Stimulated activated CD8-positive, alpha-beta memory T cell treated with anti-CD3 and anti-CD28 coated beads, Interleukin-2, amount 100 ng/mL, for 48 hours (primary cell): Measurements from ENCODE around the gene FAM222A.

Experiments
- DNase-seq, 2 donors: peaks; one replicate each; pipeline ENCODE4 v3.0.0-alpha.2; 2020; ENCODE audit warnings: low read depth in 2 of 2

Gene FAM222A

DNA sequence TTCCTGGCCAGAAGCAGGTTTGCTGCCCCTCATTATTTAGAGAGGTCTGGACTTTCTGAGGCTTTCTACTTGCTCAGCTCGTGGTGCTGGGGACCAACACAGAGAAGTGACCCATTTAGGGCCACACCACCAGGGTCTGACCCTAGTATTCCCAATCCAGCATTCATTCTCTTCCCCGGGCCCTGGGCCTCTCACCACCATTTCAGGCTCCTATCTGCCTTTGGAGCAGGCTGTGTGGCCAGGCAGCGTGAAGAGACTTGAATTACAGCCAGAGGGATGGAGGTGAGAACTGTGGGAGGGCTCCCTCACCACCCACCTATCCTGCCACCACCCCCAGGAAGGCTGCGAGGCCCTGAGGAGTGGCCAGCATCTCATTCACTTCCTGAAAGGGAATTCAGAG is 24.6 kb downstream of the FAM222A start:
- DNase-seq, result no peak

DNA sequence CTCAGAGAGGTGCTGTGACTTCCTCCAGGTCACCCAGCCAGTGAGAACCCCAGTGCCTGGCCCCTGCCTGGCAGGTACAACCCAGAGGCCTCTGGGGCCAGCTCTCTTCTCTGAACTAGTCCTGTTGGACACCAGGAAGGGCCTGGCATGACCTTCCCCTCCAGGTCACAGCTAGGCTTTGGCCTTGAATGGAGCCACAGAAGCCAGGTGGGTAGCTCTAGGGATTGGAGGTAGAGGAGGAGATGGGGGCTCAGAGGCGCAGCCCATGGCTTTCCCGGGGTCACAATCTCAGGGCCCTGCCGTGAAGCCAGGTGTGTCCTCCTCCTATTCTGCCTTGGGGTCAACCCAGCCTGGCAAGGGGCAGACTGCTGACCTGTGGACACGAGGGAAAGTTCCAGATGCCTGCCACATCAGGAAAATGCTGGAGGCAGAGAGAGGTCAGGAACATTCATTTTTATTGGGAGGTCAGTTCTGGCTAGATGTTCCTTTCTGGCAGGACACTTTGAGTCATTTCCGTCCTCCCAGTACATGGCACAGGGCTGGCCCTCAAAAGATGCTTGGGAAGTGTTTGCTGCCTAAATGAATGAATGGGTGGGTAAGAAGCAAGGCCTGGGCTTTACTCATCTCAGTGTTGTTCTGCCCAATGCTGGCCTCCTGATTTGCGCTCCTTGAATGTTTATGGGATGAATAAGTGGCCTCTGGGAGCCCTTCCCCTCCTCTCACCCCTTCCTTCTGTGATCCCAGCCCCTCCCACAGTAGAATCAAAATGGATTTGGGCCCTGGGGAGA is 25.4 kb downstream of the FAM222A start:
- DNase-seq, result no peak

DNA sequence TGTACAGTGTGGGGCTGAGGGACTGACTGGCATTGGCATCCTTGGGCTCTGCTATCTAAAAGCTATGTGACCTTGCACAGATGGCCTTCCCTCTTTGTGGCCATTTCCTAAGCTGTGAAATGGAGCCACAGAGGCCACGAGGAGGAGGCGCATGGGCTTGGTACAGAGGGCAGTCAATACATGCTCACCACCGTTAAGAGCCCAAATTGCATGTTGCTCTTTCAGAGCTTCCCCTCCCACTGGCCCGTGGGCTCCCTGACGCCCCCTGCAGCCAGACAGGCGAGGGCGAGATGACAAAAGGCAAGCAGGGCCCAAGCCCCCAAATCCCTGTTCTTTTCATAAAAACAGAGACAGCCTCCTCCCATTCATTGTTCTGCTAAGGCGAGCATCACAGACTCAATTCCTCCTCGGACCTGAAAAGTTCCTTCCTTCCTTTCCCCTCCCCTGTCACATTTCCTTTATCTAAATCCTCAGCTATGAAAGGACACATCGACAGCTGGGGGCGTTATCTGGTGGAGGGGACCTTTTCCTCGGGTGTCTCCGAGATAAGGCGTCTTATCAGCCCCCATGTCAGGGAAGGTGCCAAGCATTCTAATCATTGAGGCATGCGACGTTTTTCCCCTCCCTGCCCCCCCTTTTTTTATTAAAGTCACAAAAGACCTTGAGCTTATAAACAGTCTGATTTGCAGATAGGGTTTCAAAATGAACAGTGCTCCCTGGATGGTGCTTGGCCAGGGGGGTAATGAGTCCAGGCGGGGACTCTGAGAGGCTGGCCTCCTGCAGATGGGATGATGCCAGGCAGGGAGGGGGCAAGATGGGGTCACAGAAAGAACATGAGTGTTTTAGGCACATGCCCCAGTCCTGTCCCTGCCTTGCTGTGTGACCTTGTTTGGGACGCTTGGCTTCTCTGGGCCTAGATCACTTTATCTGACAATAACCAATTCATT is 26.4 kb downstream of the FAM222A start:
- DNase-seq, result no peak

DNA sequence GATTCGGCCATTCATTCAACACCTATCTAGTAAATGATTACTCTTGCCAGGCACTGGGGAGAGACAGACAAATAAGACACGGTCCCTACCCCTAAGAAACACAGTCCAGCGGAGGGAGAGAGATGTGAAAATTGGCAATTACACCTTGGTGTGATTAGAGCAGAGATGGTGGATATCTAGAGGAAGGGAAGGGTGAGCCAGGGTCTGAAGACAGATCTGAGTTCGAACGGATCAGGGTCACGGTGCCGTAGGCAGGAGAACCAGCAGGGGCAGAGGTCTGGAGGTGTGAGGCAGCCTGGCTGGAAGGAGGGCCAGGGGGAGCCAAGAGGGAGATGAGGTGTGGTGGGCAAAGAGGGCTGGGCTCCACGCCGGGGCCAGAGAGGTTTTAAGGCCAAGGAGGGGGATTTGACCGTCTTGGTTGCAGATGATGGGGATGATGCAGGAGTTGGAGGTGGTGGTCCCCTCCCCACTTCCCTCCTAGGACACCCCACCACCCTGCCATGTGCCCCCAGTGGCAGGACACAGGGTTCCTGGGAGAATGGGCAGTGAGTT is 27.1 kb downstream of the FAM222A start:
- DNase-seq, result no peak

DNA sequence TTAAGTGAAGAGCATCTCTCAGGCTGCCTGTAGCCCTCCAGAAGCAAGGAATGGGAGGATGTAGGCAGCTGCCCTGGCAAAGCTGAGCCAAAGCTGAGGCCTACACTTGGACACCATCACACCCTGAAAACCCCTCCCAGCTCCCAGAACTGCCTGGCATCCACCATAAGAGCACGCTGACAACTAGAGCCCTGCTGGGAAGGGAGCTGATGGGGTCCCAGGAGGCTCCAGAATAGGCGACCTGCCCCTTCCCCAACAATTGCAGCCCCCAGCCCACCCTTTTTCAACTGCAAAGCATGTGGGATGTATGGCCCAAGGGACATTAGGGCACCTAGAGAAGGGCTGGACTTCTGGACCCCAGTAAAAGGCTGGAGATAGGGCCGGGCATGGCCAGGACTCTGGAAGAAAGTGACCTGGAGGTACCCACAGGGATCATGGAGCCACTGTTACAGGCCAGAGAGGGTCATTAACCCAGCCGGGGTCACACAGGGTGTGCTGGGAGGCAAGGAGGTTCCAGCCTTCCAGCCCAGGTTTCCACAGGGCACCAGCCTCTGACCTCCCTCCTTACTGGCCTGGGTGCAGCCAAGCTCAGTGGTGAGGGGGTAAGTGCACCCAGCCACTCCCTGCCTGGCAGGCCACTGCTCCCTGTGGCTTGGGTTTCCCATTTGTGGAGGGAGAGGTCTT is 27.8 kb downstream of the FAM222A start:
- no peak for DNase-seq

DNA sequence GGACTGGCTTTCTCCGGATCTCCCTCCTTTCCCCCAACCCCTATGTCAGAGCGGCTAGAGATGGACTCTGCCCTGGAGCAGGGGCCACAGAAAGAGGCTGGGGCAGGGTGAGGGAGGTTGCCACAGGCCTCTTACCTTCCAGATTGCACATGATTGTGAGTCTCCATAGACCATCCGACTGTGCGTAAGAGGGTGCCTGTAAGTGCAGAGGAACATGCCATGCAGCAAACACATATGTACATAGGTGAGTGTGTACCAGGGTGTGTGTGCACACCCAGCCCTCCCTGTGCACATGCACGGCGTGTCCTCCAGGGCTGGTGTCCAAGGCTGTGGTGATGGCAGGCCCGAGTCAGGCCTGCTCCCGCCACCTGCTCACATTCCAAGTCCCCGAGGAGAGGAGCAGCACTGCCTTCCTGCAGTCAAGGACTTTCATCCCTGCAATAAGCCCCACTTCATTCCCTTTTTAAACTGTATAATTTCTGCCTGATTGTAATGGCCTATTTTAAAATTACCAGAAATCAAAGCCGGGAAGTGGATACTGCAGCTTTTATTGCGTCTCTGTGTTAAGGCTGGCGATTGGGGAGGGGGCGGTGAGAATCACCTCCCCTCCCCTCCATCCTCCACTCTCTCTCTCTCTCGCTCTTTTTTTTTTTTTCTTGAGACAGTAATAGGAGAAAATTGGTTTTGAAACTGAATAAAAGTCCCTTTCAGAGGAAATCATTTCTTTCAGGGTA is 28.5 kb downstream of the FAM222A start:
- no peak for DNase-seq

DNA sequence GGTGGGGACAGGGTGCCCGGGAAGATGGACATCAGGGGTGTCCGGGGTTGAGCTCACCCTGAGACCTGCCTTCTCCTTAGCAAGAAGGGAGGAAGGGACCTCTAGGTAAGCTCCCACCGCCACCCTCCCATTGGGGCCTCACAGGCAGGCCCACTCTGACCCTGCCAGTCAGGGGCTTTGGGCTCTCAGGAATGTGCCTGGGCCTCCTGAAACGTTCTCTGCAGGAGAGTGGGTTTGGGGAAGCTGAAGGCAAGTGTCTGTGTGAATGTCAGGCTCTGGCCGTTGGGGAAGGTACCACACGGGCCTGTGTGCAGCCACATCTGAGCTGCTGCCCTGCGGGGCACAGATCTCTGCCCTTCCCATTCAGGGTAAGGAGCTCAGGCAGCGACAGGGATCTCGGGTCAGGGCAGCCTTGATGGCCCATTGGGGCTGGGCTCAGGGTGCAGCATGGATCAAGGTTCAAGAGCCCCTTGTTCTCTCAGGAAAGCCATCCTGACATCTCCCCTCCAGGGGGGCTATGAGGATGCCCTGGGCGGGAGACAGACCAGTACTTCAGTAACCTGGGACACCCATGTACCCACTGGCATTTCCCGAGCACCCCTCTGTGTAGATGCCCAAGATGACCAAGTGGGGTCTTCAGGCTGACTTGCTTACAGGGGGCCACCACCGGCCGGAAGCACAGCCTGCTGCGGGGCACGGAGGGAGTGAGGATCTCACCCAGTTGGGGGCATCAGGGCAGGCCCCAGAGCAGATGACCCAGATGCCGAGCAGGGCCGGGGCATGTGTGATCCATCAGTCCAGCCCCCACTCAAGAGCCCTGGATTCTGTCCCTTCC is 29.7 kb downstream of the FAM222A start:
- DNase-seq, result no peak

DNA sequence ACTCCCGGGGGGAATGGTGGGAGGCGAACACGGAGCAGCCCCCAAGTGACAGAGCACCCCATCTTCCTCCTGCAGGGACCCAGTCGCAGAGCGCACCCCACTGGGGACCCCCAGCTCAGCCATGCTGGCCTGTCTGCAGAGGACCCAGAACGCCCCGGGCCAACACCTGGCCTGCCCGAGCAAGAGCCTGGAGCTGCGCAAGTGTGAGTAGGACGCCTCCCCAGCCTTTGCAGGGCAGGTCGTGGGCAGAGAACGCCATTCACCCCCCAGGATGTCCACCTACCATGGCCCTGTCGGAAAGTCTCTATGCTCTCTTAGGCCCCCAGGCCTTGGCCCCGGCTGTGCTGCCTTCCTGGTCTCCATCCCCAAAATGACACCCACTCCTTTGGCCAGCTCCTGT is 30.4 kb downstream of the FAM222A start:
- DNase-seq, result no peak

DNA sequence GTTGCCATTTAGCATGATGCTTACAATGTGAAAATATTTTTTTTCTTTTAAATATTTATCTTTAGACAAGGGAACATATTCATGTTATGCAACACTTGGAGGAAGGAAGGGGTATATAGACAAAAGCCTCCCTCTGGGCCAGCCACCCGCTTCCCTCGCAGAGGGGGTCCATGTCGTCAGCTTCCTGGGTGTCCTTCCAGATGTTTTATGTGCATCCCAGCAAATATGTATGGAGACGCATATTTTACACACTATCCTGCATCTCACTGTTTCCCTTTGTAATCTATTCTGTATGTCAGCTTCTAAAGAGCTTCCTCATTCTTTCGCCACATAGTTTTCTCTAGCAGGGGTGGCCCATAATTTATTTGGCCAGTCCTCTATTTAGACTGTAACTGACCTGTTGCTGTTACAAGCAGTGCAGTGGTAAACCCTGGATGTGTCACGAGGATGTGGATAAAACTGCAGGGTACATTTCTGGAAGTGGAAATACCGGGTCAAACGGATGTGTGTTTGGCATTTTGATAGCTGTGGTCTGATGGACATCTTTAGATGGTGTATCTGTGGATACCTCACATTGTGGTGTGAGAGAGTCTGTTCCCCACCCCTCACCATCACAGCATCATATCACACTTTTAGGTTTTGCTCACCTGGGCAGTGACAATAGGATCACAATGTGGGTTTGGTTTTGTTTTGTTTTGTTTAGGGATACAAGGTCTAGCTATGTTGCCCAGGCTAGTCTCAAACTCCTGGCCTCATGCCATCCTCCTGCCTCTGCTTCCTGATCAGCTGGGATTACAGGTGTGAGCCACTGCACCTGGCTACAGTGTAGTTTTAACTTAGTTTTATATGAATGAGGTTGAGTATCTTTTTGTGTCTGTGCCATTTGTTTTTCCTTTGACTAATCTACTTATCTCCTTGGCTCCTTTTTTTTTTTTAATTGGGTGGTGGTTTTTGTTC is 31.6 kb downstream of the FAM222A start:
- DNase-seq, result no peak

DNA sequence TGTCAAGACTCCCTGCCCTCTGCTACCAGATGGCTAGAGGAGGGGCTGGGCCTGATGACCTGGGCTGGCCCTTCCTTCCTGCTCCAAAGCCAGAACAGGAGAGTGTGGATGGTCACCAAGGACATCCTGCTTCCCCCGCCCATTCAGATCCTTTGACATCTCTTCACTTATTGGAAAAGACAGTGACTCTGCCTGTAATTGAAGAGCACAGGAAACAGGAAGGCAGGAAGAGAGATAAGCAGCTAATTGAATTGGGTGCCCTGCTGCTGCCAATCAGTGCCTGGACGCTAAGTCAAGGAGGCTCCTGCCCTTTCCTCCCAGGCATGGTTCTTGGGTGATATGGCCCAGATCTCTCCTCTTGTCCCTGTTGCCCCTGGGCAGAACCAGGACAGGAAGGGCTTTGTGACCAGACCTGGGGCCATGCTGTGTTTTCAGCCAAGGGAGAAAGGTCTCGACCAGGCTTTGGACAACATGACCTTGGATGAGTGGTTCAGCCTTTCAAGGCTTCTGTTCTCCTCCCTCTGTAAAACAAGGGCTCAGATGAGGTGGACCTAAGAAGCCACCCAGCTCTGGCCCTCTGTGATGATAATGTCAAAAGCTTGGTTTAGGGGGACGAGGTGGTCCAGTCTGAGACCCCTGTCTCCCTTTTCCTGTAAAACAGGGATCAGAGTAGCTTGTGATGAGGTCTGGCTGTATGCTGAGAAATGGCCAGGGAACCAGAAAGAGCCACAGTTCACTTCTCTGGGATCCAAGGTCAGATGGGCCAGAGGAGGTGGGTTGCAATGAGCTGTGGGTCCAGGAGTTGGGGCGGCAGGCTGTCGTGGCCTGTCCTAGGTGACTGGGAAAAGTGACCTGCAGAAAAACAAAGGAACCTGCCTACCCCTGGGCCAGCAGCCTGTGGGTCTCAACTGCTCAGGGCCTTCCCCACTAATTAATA is 38.8 kb downstream of the FAM222A start:
- DNase-seq, result no peak

DNA sequence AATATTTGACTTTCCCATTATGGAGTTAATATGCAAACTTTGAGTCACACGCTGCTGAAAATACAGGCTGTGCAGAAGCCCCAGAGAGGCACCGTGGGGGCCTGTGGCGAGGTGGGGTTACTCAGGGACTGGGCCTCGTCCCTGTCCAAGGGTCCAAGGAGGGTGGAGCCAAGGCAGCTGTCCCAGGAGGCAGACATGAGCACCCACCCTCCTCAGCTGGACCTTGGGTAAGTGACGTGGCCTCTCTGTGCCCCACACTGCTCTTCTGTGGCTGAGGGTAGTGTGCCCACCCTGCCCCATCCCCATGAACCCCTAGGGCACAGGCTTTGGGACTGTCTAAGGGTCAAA is 39.4 kb downstream of the FAM222A start:
- DNase-seq, result no peak

DNA sequence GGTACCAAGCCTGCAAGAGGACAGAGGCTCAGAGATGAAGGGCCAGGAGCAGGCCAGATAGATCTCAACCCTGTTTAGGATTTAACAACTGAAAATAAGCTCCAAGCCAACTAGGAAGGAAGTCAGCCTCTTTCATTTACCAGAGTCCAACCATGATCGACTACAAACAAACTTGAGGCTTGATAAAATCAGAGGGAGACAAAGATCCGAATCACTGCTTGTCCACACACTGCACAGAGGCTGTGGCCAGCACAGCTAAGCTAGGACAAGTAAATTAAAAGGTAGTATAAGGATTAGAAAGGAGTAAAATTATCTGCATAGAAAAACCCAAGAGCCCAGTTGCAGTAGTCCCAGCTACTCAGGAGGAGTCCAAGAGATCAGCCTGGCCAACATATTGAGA is 40.3 kb downstream of the FAM222A start:
- DNase-seq, result no peak

DNA sequence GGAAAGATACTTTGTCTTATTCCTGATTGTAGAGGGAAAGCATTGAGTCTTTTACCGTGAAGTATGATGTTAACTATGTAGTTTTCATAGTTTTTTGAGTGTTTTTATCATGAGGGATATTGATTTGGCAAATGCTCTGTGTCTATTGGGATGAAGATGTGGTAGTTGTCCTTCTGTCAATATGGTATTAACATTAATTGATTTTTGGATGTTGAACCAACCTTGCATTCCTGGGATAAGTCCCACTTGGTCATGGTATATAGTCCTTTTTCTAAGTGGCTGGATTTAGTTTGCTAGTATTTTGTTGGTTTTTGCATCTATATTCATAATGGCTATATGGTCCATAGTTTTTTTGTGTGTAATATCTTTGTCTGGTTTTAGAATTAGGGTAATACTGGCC is 42.8 kb downstream of the FAM222A start:
- DNase-seq, result no peak

DNA sequence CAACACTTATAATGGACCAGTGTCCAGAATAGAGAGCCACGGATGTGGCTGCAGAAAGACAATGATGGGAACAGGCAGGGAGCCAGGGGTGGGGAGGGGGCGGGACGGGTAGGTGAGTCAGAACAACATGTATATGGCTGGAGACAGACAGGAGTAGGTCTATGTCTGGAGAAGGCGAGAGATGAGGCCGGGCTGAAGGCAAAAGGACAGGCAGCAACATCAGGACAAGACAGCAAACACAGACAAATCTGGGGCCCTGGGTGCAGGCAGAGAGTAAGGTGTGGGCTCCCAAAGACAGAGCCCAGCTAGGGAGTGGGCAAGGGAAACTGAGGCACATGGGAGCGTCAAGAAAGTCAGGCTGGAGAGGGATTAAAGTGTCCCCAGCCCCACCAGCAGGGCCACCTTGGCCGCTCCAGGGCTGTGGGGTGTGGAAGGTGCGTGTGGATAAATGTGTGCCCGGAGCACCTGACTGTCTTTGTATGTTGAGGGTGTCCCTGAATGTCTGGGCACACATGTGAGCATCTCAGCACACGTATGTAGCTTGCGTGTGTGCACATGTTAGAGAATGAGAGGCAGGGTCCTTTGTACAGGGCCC is 44.1 kb downstream of the FAM222A start:
- DNase-seq, result no peak

DNA sequence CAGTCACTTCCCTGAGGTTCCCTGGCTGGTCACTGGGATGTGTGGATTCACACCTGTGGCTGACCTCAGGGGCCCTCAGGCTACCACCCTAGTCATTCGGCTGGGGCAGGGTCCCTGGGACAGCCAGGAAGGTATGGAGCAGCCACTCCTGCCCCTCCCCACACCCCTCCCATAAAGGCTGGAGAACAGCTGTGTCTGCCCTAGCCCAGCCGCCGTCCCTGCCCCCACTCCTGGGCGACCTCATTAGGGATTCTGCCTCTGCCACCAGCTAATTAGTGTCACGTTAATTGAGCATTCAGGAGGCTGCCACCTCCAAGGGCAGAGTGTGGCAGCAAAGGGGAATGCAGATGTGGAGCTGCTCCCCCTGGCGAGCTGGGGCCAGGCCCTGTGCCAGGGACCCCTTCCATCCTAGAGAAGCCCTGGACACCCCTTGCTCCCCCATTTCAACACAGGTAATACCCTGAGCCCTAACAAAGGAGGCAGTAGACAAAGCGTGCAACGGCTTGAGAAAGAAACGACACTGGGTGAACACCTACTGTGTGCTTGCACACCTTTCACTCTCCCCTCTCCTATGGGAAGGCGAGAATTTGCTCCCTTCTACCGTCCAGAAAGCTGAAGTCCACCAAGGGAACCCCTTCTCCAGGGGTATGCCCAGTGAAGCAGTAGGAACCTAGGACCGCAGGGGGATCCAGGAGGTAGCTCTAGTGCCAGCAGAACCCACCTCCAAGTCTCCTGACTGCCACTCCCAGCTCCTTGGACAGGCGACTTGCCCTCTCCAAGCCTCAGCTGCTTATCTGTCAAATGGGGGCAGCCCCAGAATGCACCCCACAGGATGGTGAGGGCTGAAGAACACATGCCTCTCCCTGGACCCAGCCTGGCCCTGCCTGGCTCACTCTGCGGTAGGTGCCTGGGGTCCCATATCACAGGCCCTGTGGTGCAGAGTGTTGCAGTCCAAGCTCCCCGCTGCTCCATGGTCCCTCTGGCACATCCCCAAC is 45.1 kb downstream of the FAM222A start:
- no peak for DNase-seq

DNA sequence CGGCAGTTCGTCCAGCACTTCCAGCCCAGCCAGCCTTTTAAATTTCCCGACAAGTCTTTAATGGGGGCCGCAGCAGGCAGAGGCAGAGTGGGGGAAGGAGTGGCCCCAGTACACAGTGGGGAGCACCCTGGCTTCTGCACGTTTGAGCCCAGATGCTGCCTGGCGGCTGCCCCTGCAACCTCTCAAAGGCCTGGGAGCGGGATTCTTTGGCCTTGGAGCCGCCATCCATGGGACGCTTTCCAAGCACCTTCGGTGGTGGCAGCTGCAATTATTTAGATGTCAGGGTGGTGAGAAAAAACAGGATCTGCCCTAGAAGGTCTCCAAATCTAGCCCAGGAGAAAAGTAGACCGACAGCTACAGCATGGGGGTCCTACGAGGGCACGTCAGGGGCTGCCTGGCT is 46.0 kb downstream of the FAM222A start:
- DNase-seq, result no peak
